DOHH2 (cell line): ENCODE results near the gene CRCP.

Experiments used
- EZH2phosphoT487 ChIP-seq: fragments of 200-600 bp; sonication (generic); IDR thresholded peaks from 2 replicates; pipeline ENCODE4 v1.6.1; 2017; ENCODE audit warnings: borderline replicate concordance, mild to moderate bottlenecking, antibody characterized with exemption, low read length, moderate library complexity, mixed read lengths
- TF ChIP-seq, protein P1 (sequence below): fragments of 200-600 bp; sonication (generic); IDR thresholded peaks from one replicate; pipeline ENCODE4 v1.5.1; 2014; ENCODE audit warnings: antibody characterized with exemption, mild to moderate bottlenecking, low read depth, low read length; ENCODE audit not compliant: poor library complexity, severe bottlenecking

DNA sequence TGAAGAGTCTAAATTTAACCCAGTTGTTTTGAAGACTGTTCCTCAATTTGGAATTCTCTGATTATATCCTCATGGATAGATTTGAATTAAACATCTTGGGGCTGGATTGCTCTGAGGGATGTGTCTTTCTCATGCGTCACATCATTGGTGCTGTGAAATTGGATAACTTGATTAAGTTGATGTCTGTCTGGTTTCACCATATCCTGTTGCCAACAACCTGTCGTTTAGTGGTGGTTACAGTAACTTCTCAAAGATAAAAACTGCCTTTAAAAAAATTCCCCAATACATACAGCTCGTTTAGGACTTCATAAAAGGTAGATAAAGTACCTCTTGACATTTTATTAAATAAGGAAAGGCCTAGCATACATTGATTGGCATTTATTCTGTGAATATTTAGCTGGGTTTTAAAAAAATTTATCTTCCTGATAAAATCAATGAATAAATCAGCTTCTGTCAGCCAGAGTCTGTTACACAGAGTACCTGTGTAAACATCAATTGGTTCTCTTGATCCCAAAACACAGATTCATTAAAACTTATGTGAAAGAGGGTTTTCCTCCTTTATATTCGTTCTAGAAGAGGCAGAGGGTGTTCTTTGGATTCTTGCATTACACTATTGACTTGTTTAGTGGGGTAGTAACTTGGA lies 10.5 kb downstream of the CRCP start:
- TF ChIP-seq EZH2phosphoT487 = no peak
- TF ChIP-seq, protein P1, sequence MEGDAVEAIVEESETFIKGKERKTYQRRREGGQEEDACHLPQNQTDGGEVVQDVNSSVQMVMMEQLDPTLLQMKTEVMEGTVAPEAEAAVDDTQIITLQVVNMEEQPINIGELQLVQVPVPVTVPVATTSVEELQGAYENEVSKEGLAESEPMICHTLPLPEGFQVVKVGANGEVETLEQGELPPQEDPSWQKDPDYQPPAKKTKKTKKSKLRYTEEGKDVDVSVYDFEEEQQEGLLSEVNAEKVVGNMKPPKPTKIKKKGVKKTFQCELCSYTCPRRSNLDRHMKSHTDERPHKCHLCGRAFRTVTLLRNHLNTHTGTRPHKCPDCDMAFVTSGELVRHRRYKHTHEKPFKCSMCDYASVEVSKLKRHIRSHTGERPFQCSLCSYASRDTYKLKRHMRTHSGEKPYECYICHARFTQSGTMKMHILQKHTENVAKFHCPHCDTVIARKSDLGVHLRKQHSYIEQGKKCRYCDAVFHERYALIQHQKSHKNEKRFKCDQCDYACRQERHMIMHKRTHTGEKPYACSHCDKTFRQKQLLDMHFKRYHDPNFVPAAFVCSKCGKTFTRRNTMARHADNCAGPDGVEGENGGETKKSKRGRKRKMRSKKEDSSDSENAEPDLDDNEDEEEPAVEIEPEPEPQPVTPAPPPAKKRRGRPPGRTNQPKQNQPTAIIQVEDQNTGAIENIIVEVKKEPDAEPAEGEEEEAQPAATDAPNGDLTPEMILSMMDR = no peak
